Sigmoid colon (tissue), 4 donors: ENCODE data around the gene FAM76A.

Source experiments
- EP300 ChIP-seq, 4 donors: sonication (generic); formaldehyde crosslinking; IDR thresholded peaks; one replicate each; pipeline ENCODE4 v1.6.1; 2017; ENCODE audit warnings: antibody characterized with exemption in 4 of 4
- TF ChIP-seq, protein P1 (sequence below), 4 experiments: fragments of 450-650 bp in 3 of 4; fragments of 200-600 bp in 1 of 4; IDR thresholded peaks; one replicate each; pipeline ENCODE4 v1.5.1; 2016 to 2019; ENCODE audit warnings: antibody characterized with exemption in 4 of 4, mild to moderate bottlenecking in 3 of 4, moderate library complexity in 2 of 4

DNA sequence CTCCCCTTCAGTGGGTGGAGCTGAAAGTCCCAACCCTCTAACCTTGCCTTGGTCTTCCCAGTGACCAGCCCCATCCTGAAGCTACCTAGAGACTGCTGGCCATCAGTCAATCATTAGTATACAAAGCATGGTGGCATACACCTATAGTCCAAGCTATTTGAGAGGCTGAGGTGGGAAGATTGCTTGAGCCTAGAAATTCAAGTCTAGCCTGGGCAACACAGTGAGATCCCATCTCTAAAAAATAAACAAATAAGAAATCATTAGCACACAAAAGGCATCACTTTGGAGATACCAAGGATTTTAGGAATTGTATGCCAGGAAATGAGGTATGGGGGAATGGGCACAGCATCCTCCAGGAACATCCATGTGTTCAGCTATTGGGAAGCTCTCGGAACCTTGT lies 49.4 kb upstream of the FAM76A start:
- no peak for TF ChIP-seq EP300 (IDR thresholded peaks at IDR 0.05)
- TF ChIP-seq, protein P1, sequence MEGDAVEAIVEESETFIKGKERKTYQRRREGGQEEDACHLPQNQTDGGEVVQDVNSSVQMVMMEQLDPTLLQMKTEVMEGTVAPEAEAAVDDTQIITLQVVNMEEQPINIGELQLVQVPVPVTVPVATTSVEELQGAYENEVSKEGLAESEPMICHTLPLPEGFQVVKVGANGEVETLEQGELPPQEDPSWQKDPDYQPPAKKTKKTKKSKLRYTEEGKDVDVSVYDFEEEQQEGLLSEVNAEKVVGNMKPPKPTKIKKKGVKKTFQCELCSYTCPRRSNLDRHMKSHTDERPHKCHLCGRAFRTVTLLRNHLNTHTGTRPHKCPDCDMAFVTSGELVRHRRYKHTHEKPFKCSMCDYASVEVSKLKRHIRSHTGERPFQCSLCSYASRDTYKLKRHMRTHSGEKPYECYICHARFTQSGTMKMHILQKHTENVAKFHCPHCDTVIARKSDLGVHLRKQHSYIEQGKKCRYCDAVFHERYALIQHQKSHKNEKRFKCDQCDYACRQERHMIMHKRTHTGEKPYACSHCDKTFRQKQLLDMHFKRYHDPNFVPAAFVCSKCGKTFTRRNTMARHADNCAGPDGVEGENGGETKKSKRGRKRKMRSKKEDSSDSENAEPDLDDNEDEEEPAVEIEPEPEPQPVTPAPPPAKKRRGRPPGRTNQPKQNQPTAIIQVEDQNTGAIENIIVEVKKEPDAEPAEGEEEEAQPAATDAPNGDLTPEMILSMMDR (IDR thresholded peaks at IDR 0.05): no peak
